ENCODE data around the gene LAG3.

LAG3 gene

DNA sequence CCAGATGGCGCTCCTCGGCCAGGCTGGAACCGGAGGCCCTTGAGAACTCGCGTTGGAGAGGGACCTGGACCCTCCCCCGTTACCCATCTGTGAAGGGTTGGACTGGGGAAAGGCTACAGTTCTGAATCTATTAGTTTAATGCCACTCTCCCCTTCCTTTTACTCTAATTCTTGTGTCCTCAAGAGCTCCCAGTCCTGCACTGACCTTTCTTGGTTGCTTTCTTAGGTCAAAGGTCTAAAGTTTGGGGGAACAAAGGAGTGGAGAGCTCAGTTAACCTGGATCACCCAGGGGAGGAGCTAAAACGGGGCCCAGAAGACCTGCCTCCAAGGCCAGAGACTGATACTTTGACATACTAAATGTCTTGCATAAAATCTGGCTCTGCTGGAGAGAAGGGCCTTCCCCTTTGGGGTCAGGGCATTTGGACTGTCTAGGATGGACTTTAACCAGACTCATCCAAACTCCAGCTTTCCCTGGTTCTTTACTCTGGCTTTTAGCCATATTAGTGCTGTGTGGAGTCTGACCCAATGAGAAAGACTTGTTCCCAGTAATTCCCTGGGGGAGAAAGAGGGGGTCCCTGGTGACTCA is 18.5 kb upstream of the LAG3 start:
- DNase-seq, result no peak

DNA sequence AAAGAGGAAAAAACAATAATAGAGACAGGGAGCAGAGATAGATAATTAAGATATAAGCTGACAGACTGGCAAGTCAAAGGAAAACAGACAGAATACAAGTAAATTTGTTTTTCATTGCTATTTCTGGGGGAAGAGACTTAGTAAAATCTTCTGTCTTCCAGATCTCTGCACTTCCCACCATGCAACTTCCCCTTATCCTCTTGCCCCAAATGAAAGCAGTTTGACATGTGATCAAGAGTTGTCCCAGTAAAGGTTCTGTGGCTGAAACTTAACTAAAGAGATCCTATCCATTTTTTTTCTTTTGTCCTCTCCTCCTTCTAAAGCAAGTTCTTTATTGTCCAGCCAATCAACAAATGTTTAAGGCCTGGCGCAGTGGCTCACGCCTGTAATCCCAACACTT is 17.9 kb upstream of the LAG3 start:
- DNase-seq, result no peak

DNA sequence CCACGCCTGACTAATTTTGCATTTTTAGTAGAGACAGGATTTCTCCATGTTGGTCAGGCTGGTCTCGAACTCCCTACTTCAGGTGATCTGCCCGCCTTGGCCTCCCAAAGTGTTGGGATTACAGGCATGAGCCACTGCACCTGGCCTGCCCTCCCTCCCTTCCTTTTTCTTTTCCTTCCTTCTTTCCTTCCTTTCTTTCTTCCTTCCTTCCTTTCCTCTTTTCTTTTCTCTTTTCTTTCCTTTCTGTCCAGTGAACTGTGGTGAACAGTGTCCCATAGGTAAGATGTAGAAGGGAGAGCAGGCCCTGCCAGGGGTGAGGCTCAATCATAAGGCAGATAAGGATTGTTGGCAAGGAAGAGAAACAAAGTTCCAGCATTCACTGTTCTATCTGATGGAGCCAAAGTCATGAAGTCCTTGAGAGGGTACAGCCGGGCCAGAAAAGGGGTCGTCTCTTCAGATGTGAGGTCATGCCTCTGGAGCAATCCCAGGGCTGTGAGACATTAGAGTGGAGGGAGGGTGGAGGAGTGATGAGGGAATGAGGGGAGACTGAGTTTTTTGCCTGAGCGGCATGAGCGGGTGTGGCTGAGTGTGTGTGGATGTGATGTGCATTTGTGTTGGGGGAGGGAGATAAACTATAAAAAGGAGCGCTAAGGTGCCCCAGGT is 15.2 kb upstream of the LAG3 start:
- no peak for DNase-seq

DNA sequence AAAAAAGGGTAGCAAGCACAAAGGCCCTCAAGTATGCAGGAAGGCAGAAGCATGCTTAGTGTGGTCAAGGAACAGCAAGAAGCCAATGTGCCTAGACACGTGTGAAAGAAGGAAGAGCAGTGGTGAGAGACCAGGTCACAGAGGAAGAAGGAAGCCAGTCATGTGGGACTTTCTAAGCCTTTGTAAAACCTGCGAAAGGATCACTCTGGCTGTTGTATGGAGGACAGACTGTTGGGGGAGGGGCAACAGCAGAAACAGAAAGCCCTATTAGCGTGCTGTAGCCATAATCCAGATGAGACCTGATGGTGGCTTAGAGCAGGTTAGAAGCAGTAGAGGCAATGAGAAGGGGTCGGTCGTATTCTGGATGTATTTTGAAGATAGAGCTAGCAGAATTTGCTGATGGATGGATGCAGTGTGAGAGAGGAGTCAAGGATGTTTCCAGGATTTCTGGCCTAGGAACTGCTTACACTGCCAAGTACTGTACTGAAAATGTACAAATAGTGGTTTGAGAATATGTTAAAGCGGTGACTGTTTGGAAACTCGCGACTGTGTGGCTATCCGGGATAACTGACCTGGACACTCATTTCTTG is 13.7 kb upstream of the LAG3 start:
- no peak for DNase-seq

DNA sequence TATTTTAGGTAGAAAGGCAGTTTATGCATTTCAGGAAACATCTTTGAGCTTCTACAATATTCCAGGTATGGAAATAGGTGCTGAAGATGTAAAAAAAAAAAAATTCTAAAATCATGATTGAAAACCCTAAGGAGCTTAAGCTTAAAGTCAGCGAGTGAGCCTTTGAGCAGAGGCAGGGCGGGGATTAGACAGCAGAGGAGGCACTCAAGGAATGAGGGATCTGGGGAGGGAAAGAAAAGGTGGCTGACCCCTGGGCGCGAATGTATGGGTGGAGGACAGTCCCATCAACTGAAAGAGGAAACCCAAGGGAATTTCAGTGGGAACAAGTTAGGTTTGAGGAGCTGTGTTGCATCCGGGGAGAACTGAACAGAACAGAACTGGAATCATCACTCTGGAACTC is 12.6 kb upstream of the LAG3 start:
- no peak for DNase-seq

DNA sequence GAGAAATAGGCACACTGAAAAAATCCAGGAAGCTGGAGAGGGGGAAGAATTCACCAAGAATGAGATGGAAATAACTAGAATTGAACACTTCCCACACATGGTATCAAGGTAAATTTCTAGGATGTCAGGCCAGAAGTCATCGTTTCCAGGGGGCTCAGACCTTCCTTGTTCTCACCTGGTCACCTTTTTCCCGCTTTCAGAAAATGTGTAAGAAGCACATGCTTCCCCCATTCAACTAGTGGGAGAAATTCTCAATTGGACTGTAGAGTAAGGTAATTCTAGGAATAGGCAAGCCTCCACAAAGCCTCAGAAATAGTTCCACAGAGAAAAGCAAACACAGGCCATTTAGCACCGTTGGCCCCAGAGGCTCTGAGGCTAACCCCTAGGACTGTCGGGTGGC is 8.9 kb upstream of the LAG3 start:
- no peak for DNase-seq

DNA sequence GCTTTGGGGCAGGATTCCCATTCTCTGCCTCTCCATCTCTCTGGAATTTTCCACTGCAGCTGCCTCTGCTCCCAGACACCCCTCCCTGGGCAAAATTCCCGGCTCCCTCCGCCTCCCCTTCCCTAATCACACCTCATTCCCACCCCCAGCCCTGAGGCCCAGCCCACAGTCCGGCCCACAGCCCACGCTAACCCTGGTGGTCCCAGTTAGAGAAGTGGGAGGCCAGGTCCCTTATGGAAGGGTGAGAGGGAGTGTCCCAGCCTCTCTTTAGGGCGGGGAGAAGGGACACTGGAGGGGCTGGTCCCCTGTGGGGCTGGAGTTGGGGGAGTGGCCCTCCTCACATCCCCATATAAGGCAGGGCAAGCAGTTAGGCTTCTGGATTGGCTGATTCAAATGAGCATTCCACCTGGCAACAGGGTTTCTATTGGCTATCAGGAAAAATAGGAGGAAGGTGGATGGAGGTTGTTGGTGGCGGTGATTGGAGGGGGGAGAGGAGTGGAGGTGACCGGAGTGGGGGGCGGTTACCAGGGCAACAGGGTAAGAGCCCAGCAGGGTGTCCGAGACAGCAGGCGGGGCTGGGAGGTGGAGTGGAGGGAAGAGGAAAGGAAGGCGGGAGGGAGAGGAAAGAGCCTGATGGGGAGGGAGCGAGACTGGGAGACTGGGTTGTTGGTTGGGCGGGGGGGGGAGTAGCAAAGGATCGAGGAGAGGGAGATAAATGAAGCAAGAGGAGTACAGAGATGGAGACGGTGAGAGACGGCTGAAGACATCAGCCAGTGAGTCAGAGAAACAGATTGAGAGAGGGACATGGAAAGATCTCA is 8.1 kb upstream of the LAG3 start:
- peak; percentile 95 for DNase-seq

DNA sequence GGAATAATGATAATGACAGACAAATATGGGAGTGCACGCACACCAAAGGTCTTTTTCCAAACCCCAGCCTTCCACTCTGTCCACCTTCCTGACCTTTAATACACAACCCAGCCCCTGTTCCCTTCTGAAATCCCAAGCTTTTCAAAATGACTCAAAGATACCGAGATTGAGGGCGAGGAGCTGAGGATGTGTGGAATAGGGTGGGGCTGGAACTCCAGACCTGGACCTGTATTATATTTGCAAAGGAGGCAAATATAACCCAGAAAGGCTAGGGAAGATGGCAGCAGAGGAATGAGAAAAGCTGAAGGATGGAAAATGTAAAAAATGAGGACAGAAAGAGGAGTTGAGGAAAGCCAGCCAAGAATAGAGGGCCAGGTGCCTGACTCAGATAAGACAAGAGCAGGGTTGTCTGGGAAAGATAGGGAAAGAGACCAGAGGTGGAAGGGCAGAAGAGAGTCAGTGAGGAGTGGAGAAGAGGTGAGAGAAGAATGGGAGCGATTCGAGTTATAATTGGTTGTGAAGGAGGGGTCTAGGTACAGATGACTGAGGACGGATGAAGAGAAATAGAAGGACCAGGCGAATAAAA is 7.2 kb upstream of the LAG3 start:
- DNase-seq, result peak; percentile 59

DNA sequence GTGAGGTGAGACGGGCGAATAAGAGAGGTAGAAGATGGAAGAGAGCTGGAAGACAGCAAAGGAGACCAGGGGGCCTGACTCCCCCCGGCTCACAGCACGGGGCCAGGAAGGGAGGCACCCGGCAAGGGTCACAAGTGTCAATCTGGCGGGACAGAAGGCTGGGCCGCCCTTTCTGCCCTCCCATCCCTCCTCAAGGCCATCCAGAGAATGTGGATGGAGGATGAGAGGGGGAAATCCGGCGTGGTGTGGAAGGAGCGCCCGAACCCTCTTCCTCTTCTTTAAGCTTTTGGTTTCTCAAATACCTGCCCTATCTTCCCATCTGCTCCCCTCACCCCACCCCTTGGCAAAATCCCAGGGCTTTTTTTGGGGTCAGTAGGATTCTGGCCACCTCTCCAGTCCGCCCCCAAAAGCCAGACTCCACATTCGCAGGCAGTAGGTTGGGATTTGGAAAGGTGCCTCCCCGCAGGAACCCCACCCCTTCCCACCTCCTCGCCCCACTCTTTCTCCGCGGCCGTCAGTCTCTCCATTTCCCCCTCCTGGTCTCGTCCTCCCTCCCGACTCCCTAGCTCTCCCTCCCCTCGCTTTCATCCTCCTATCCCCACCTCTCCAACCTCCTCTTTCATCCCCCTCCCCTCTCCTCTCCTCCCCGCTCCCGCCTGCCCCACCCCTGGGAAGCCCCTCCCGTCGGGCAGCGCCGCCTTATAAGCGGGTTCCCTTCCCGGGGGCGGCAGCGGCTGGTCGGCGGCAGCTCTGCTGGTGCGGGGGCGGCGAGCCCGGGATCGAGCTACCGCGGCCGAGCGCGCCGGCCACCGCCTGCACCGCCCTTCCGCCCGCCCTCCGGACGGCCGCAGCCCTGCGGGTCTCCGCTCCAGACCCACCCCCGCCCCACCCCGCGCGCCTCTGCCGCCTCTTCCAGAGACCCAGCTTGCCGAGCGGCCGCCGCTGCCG is 6.4 kb upstream of the LAG3 start, which contains the start of gene PTMS:
Gene PTMS (plus strand): TSS at position 730 of the 948 bp plus-strand sequence. CDS start 343 bp downstream, outside the sequence.
- peak; percentile 63 for DNase-seq

DNA sequence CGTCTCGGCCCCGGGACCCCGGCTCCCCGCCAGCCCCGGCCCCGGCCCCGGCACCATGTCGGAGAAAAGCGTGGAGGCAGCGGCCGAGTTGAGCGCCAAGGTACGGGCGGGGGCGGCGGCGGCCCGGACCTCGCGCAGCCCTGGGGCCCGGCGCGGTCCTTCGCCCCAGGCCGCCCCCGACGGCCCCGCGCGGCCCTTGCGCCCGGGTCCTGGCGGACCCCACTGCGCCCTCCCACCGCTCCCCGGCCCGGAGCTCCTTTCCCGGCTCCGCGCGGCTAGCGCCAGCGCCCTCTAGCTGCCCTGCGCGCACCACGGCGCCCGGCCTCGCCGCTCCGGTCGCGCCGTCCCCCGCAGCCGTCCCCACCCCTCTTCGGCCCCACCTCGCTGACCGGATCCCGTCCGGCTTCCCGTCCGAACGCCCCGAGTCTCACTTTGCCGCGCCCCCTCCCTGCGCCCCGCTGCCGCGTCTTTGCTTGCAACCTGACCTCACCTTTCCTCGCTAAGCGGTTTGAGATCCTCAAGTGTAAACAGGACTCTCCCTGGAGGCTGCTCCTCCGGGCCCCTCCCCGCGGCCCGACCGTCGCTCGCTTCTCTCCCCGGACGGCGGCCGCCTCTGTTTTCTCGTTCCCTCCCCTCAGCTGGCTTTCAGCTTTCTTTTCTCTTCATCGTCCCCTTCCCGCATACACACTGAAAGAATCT is 5.5 kb upstream of the LAG3 start:
- peak; percentile 81 for DNase-seq

DNA sequence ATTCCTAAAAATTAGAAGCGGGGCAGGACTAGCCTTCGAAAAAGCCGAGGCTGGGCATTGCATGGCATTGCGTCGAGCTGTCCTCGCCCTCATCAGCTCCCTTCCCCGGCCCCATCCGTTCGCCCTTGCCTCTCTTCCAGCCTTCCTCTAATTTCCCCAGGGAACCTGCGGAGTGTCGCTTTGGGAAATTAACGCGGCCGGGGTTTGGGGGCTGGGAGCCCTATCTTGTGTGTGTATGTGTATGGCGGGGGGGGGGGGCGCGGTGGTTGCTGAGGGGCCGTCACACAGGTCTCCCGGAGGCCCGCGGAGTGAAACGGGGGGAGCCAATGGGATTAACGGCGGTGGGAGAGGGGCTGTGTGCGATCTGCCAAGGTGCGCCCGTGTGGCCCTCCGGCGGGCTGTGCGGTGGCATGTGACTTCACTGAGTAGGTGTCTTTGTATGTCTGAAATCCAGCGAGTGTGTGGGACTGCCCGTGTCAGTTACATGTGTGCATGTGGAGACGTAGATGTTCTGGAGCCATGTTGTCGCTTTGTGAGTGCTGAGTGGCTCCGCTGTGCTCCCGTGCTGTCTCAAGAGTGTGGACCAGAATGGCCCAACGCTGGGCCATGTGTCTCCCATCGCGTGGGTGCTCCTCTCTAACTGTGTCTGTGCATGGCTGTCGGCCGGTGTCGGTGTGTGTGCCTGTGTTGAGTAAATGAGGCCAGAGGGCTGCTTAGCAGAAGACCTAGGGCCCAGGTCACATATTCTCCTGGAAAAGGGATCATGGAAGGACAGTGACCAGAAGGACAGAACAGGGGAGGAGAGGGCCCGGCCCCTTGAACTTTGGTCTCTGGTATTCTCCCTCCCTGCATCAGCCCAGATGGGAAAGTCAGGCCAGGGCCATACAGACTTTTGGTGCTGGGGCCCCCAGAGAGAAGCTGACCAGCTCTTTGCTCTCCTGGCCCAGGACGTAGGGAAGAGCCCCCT is 4.7 kb upstream of the LAG3 start:
- DNase-seq, result no peak

DNA sequence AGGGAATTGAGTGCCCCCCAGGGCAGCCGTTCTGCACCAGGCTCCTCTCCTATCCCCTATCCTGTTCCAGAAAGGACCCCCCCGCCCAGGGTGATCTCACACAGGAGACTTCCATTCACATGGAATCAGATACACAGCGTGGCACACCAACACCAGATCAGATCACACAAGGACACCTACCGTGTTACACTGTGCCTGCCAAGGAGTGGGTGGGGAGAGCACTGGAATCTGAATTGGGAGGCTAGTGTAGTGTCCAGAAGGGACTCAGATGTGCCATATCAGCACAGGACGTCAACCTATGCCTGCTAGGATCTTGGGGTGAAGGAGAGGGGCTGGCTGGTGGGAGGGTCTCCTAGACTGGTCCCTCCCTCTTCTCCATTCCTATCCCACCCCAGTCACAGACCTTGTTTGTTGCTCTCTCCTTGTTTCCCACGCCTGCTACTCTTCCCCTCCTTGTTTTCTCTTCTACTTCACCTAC is 3.8 kb upstream of the LAG3 start:
- no peak for DNase-seq

DNA sequence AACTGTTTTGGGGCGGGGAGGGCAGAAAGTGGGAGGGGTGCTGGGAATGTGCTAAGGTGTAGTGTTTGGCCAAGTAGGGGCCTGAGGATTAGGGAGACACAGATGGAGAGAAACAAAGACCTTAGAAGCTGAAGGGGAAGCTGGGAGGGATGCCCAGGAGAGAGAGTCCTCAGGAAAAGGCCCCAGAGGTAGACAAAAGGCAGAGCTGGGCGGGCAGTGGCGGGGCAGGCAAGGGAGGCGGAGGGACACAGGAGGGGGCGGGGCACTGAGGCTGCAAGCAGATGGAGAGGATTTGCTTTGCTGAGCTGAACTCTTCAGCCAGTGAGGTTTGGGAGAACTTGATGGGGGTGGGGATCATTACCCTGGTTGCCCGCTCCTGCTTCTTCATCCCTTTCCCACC is 3.3 kb upstream of the LAG3 start:
- DNase-seq, result peak; percentile 61

DNA sequence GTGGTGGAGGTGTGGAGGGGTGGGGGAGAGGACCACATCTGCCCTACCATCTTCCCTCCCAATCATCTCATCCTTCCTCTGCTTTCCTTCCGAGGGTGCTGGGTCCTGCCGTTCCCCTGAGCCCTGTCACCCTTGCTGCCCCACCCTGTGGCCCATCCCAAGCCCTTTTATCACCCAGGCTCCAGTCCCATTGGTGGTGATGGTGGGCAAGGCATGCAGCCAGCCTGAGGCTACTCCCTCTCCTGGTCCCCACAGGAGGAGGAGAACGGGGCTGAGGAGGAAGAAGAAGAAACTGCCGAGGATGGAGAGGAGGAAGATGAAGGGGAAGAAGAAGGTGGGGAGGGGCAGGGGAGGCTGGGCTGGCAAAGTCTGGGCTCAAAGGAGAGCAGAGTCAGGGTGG is 2.7 kb upstream of the LAG3 start:
- DNase-seq, result no peak

DNA sequence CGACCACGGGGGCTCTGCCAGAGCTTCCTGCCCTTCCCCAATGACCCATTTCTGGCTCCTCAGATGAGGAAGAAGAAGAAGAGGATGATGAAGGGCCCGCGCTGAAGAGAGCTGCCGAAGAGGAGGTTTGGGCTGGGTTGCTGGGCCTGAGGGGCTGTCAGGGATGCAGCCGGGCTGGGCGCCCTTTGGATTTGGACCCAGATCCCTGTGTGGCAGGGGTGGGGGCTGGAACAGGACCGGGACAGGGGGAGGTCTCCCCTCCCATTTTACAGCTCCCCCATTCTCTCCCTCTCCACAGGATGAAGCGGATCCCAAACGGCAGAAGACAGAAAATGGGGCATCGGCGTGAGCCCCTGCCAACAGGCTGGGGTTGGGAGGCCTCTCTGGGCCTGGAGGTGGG is 2.2 kb upstream of the LAG3 start:
- no peak for DNase-seq

DNA sequence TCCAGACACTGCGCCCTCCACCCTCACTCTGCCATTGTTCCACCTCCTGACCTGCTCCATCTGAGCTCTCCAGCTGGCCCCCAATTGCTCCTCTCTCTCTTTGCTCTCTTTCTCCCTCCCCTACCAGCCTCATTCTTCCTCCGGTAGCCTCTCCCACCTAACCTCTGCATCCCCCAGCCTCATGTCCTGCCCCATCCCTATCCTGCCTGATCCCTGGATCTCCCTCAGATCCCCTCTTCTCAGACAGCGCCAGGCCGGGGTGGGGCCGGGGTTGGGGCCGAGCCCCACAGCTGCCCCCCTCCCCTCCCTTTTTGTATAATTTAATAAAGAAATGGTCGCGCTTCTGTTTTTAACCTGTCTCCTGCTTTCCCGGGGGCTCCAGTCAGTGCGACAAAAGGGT is 1.7 kb upstream of the LAG3 start:
- no peak for DNase-seq

DNA sequence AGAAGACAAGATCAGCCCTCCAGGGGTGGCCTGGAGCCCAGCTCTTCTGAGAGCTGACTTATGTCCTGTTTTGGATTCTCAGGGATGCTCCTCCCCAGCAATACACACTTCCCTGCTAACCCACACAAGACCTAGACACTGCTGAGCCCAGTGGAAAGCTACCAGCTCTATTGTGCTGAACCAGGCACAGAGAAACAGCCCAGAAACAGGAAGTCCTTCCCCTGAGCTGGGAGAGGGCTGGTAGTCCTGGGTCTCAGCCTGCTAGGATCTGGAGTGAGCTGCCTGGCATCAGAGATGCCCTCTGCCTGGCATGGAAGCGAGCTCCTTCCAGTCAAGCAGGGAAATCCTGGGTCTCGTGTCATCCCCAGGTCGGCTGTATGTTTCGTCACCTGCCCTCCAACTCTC is 1.2 kb upstream of the LAG3 start:
- no peak for DNase-seq

DNA sequence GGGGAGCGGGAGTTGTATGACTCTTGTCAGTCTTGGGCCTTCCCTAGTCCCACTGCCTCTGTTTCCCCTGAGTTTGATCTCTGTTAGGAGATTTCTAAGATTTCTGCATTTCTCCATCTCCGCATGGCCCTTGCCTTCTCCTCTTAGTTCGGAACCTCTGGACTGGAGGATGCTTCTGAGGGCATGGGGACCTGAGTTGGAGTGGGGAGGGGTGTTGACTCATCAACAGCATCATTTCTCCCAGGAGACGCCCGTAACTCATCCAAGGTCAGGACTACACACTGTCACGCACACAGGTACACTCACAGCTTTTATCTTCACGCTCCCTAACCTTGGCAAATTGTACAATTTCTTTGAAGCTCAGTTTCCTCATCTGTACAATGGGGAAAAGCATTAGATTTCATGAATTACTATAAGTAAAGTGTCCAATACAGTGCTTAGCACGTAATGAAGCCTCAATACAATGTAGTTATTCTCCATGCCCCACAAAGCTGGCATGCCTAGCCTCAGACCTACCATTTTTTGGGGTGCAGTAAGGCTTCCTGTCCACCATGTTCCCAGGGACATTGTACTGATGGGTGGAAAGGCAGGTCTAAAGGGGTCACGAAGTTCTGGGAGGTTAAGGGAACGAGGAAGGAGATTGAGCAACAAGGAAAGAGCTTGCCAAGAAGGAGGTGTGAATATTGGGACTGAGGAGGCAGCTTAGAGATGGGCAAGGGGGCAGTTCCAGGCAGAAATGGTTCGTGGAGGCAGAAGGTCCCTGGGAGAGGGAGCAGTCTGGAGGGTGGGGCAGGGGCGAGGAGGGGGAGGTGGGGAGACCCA is 600 bp upstream of the LAG3 start:
- DNase-seq, result no peak
